Left lung (tissue), 10 donors: ENCODE measurements around the gene SNX25. TPM values are rescaled to one million over a fixed set of nuclear protein-coding genes. Genes with fewer than 3 reads are reported as not detected.

Experiments
- ATAC-seq: fragments of 200-7000 bp; cut with Tn5 transposase; one replicate; pipeline ENCODE4 v1.9.1; 2020; ENCODE audit warnings: moderate library complexity
- DNase-seq, 4 donors: peaks; one replicate each; pipeline ENCODE4 v3.0.0-alpha.2; 2013 to 2020
- H3K27ac ChIP-seq, 2 donors: fragments of 200-600 bp; sonication (generic) in 1 of 2; one replicate each; pipeline versions ENCODE4 v1.5.0 to v1.8.0; 2020 to 2021
- H3K27me3 ChIP-seq, 2 donors: fragments of 200-600 bp; sonication (generic) in 1 of 2; one replicate each; pipeline versions ENCODE4 v1.5.0 to v1.8.0; 2020 to 2021
- H3K36me3 ChIP-seq, 2 donors: fragments of 200-600 bp; sonication (generic) in 1 of 2; one replicate each; pipeline versions ENCODE4 v1.5.0 to v1.8.0; 2020 to 2021
- H3K4me1 ChIP-seq, 2 donors: fragments of 200-600 bp; one replicate each; pipeline ENCODE4 v1.8.0; 2021
- H3K4me3 ChIP-seq, 2 donors: fragments of 200-600 bp; sonication (generic) in 1 of 2; one replicate each; pipeline versions ENCODE4 v1.5.0 to v1.8.0; 2020 to 2021; ENCODE audit warnings: mild to moderate bottlenecking in 1 of 2
- H3K9me3 ChIP-seq, 2 donors: fragments of 200-600 bp; sonication (generic) in 1 of 2; one replicate each; pipeline versions ENCODE4 v1.5.0 to v1.8.0; 2020 to 2021
- intact Hi-C, 2 donors: fragments of 100-400 bp; cut with DNase I; formaldehyde crosslinking; loops; one replicate each; pipeline versions ENCODE4 v1.11.2 to v1.14.2; 2022
- polyA plus RNA-seq, 6 donors: library from polyadenylated mRNA; unstranded; fragments of 120-200 nt; gene quantifications; one replicate each; pipeline ENCODE4 v1.2.1, GENCODE V29; 2013; ENCODE audit not compliant: insufficient read length in 6 of 6
- total RNA-seq, 2 donors: library from RNA; stranded (reverse); fragmentation: NEBNext Ultra II Directional; extraction: Animal tissue kit (Norgen Biotek cat#: 25700); gene quantifications; one replicate each; pipeline ENCODE4 v1.2.1, GENCODE V29; 2021
- TF ChIP-seq, protein P1 (sequence below), 2 donors: fragments of 200-600 bp; sonication (generic) in 1 of 2; IDR thresholded peaks; one replicate each; pipeline versions ENCODE4 v1.5.0 to v1.8.0; 2021; ENCODE audit warnings: antibody characterized with exemption in 2 of 2
- donor health status: DM: no; HTN: yes; CAD: no.
- donor health status: DM: no; HTN: no; CAD: no.

SNX25 gene
- total and polyA plus RNA-seq, 8 donors = 15.5 to 122 (median 18.9) TPM

DNA sequence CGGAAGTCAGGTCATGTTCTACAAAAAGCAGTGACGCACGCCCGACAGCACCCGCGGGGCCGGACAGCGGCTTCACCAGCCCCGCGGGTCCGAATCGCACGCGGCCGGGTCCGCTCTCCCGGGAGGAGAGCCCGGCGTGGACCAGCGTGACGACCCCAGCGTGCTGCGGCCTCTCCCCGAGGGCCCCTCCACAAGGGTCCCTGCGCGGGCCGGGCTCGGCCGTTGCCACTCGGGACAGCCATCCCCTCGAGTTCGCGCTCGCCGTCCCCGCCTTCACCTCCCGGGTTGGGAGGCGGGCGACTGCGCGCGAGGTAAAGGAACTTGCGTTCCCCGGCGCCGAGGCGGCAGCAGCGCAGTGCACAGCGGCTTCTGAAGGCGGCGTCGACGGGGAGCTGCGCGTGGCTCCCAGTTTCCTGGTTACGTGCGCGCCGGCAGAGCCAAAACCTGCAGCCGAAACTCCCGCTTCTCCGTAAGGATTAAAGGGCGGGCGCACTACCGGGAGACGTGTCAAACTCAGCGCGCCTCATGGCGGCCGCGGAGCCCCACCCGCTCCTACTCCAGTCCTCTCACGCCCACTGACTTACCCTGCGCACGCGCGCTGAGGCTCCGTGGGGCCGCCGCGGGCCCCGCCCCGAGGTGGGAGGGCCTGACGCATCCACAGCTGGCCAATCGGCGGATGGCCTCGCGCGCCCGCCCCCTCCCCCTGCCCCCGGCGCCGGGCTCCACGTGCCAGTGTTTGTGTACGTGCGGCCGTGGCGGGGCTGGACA lies 186.7 kb downstream of the SNX25 start:
- Histone ChIP-seq H3K27ac (peak overlapping the region; percentile 98 to 100), H3K4me3 (peak overlapping the region; percentile 89 to 92), H3K9me3 (no peaks in the 10 kb centered on the region), H3K27me3 (no peaks in the 10 kb centered on the region), H3K36me3 (peaks cover 0 to 21% of the 10 kb centered on the region in 2 donors), H3K4me1 (peaks cover 7 to 37% of the 10 kb centered on the region in 2 donors)
- ATAC-seq = peak; percentile 91
- intact Hi-C loops = loop anchor here in 1 of 2 donors (10.0 kb wide), 1 partner anchor 181 kb away; no protein-coding TSS in a partner anchor
- TF ChIP-seq, protein P1, sequence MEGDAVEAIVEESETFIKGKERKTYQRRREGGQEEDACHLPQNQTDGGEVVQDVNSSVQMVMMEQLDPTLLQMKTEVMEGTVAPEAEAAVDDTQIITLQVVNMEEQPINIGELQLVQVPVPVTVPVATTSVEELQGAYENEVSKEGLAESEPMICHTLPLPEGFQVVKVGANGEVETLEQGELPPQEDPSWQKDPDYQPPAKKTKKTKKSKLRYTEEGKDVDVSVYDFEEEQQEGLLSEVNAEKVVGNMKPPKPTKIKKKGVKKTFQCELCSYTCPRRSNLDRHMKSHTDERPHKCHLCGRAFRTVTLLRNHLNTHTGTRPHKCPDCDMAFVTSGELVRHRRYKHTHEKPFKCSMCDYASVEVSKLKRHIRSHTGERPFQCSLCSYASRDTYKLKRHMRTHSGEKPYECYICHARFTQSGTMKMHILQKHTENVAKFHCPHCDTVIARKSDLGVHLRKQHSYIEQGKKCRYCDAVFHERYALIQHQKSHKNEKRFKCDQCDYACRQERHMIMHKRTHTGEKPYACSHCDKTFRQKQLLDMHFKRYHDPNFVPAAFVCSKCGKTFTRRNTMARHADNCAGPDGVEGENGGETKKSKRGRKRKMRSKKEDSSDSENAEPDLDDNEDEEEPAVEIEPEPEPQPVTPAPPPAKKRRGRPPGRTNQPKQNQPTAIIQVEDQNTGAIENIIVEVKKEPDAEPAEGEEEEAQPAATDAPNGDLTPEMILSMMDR (IDR thresholded peaks at IDR 0.05) = no peak
- peak; percentile 96 to 99 (median 98) for DNase-seq

DNA sequence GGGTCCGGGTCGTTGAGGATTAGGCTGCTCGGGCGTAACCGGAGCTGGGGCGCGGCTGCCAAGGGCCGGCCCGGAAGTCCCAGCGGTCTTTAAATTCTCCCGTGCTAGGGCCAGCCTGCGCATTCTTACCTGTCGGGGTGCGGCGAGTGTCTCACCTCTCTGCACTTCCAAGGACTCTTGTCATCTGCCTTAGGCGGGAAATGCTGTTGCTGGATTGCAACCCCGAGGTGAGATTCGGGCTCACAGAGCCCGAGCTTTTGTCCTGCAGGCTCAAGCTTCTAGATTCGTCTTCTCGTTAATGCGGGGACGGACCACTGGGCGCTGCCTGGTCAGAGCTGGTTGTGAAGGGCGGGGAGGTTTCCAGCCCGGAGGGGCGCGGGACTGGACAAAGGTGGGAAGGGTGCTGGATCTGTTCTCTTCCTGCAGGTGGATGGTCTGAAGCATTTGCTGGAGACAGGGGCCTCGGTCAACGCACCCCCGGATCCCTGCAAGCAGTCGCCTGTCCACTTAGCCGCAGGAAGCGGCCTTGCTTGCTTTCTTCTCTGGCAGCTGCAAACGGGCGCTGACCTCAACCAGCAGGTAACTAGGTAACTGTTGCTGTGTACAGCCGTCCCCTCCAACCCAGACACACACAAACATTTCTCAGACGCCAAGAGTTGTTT lies 187.5 kb downstream of the SNX25 start, which contains the start of gene ANKRD37:
Gene ANKRD37, plus strand, starts transcription at position 118 of the 662 bp plus-strand sequence. Its CDS starts 83 bp downstream, at position 201.
- TF ChIP-seq, protein P1 (IDR thresholded peaks at IDR 0.05) = no peak
- ATAC-seq = peak; percentile 56

DNA sequence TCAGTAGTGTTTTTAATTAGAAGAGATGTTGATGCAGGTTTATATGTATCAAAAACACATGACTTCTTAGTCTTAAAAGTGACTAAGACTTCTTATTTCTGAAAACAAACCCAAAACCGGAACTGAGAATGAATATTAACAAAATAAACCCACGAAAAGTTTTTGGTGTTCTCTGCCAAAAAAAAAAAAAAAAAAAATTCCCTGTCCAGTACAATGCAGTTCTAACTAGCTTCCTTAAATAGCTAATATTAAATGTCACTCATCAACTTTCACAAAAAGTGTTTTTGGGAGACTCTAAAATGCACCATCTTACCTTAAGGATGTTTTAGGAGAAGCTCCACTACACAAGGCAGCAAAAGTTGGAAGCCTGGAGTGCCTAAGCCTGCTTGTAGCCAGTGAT lies 189.2 kb downstream of the SNX25 start:
- intact Hi-C loops = loop anchor here in 1 of 2 donors (10.0 kb wide), 1 partner anchor 184 kb away; no protein-coding TSS in a partner anchor
- peaks cover 0 to 46% of the 10 kb centered on the region in 2 donors for H3K36me3 ChIP-seq
- no peak overlapping the region for H3K4me3 ChIP-seq
- peak overlapping the region in 1 of 2 donors; percentile 16 for H3K27ac ChIP-seq
- no peak for DNase-seq
- no peak for ATAC-seq
- TF ChIP-seq, protein P1 (IDR thresholded peaks at IDR 0.05) = no peak
- no peaks in the 10 kb centered on the region for H3K9me3 ChIP-seq
- no peaks in the 10 kb centered on the region for H3K27me3 ChIP-seq
- H3K4me1 ChIP-seq = peaks cover 7 to 37% of the 10 kb centered on the region in 2 donors

More for the DNA sequence above, 187.5 kb downstream of the SNX25 start, which contains the start of gene ANKRD37:
- intact Hi-C loops = loop anchor here in 1 of 2 donors (10.0 kb wide), 1 partner anchor 182 kb away; no protein-coding TSS in a partner anchor
- Histone ChIP-seq H3K4me3 (peak within 1 kb of the TSS; percentile 89 to 92), H3K4me1 (peaks cover 7 to 37% of the 10 kb centered on the region in 2 donors), H3K9me3 (no peaks in the 10 kb centered on the region), H3K36me3 (peaks cover 0 to 28% of the 10 kb centered on the region in 2 donors), H3K27ac (peak within 1 kb of the TSS; percentile 98 to 100), H3K27me3 (no peaks in the 10 kb centered on the region)
- DNase-seq = peak in 3 of 4 donors; percentile 71 to 80 (median 76)

DNA sequence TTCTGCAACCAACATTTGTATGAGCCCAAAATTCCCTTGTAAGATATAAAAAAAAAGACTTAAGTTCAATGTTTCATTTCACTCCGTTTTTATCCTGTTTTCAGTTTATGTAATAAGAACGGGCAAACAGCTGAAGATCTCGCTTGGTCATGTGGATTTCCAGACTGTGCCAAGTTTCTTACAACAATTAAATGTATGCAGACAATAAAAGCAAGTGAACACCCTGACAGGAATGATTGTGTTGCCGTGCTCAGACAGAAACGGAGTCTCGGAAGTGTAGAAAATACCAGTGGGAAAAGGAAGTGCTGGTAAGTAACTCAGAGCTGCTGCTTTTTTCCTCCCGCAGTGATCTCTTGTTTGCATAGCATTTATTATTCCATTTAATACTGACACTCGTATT lies 190.1 kb downstream of the SNX25 start:
- Histone ChIP-seq H3K4me1 (peaks cover 7 to 35% of the 10 kb centered on the region in 2 donors), H3K36me3 (peaks cover 0 to 52% of the 10 kb centered on the region in 2 donors), H3K9me3 (no peaks in the 10 kb centered on the region), H3K27ac (peak overlapping the region in 1 of 2 donors; percentile 16), H3K4me3 (no peak overlapping the region), H3K27me3 (no peaks in the 10 kb centered on the region)
- ATAC-seq = no peak
- TF ChIP-seq, protein P1 (IDR thresholded peaks at IDR 0.05) = no peak
- intact Hi-C loops = loop anchor here in 1 of 2 donors (10.0 kb wide), 1 partner anchor 185 kb away; no protein-coding TSS in a partner anchor
- no peak for DNase-seq
